Stimulated activated CD4-positive, alpha-beta T cell treated with anti-CD3 and anti-CD28 coated beads, TNF-alpha, amount 100 ng/mL, for 24 hours (primary cell): ENCODE results near the gene NACC2.
A peak's percentile ranks its signal among the peaks of the same experiment; 100 is the strongest.
"Not testable (repeated sequence)": the region's sequence is repeated elsewhere in the genome, so short reads cannot be mapped to it uniquely, and the experiment has no call there.

ENCODE experiments used
- DNase-seq, 3 experiments: peaks; one replicate each; pipeline ENCODE4 v3.0.0-alpha.2; 2020; ENCODE audit warnings: low read depth in 3 of 3

Gene NACC2

GRCh38 chr9:136110082-136111061 is 15.3 kb upstream of the NACC2 start:
- peak in 1 of 3 experiments; percentile 43 for DNase-seq

- DNase-seq, result peak; percentile 80 to 93 (median 84)
Measured at GRCh38 chr9:136109351-136110081, 14.4 kb upstream of the NACC2 start.

- DNase-seq, result no peak
Measured at GRCh38 chr9:136108648-136109266, 13.7 kb upstream of the NACC2 start.

- no peak for DNase-seq
Measured at GRCh38 chr9:136107953-136108647, 13.0 kb upstream of the NACC2 start.

GRCh38 chr9:136107155-136107952 is 12.3 kb upstream of the NACC2 start:
- DNase-seq, result peak in 1 of 3 experiments; percentile 44

- no peak for DNase-seq
Measured at GRCh38 chr9:136105398-136106135, 10.5 kb upstream of the NACC2 start.

GRCh38 chr9:136104916-136105315 is 9.8 kb upstream of the NACC2 start:
- DNase-seq, result no peak

GRCh38 chr9:136104488-136104800 is 9.4 kb upstream of the NACC2 start:
- no peak for DNase-seq

- no peak for DNase-seq
Measured at GRCh38 chr9:136103651-136104487, 8.8 kb upstream of the NACC2 start.

- DNase-seq, result not testable (repeated sequence)
Measured at GRCh38 chr9:136101615-136102074, 6.6 kb upstream of the NACC2 start.

- no peak for DNase-seq
Measured at GRCh38 chr9:136100700-136101614, 5.9 kb upstream of the NACC2 start.

- DNase-seq, result no peak
Measured at GRCh38 chr9:136099542-136099941, 4.5 kb upstream of the NACC2 start.

GRCh38 chr9:136098844-136099243 is 3.8 kb upstream of the NACC2 start:
- DNase-seq, result no peak

GRCh38 chr9:136098210-136098609 is 3.1 kb upstream of the NACC2 start:
- DNase-seq, result no peak

GRCh38 chr9:136096505-136097001 is 1.5 kb upstream of the NACC2 start:
- DNase-seq, result no peak

- peak in 1 of 3 experiments; percentile 70 for DNase-seq
Measured at GRCh38 chr9:136093995-136094881, 851 bp downstream of the NACC2 start.
